Keratinocyte (primary cell): ENCODE data around the gene FANCG. TPM values are rescaled to one million over a fixed set of nuclear protein-coding genes. Genes with fewer than 3 reads are reported as not detected.

Experiments
- DNase-seq: peaks from one replicate; pipeline ENCODE4 v3.0.0-alpha.2; 2011; ENCODE audit warnings: low read depth, missing footprints, low spot score
- FAIRE-seq: peaks from 2 replicates; lab custom pipeline; 2011; peaks lifted over from hg19 to GRCh38; lab: Jason Lieb, UNC
- H2AFZ ChIP-seq: 2 replicates; pipeline ENCODE4 v1.6.0; 2012; ENCODE audit warnings: low read length, control low read depth, inconsistent platforms; ENCODE audit not compliant: control insufficient read depth
- H3K27ac ChIP-seq: 2 replicates; pipeline ENCODE4 v1.5.1; 2011; ENCODE audit warnings: low read length; ENCODE audit not compliant: control insufficient read depth, insufficient read depth
- H3K27me3 ChIP-seq: 3 replicates; pipeline ENCODE4 v1.6.0; 2011; ENCODE audit warnings: low read length; ENCODE audit not compliant: control insufficient read depth, insufficient read depth; ENCODE audit errors: extremely low read depth
- H3K36me3 ChIP-seq, 2 experiments: 2 replicates in 1 of 2; 3 replicates in 1 of 2; pipeline ENCODE4 v1.5.1; 2011; ENCODE audit warnings: low read length in 2 of 2, mild to moderate bottlenecking in 1 of 2; ENCODE audit not compliant: control insufficient read depth in 2 of 2, insufficient read depth in 2 of 2; ENCODE audit errors: extremely low read depth in 1 of 2
- H3K4me1 ChIP-seq: 3 replicates; pipeline ENCODE4 v1.5.1; 2011; ENCODE audit warnings: low read length; ENCODE audit not compliant: control insufficient read depth, insufficient read depth; ENCODE audit errors: extremely low read depth
- H3K4me2 ChIP-seq: 3 replicates; pipeline ENCODE4 v1.6.0; 2011; ENCODE audit warnings: low read depth, low read length; ENCODE audit not compliant: control insufficient read depth, insufficient read depth; ENCODE audit errors: extremely low read depth
- H3K4me3 ChIP-seq, 3 experiments: fragments of 200-600 bp in 1 of 3; sonication (generic) in 1 of 3; 2 replicates in 2 of 3; 3 replicates in 1 of 3; pipeline ENCODE4 v1.5.1; 2011 to 2016; ENCODE audit warnings: low read length in 3 of 3, mild to moderate bottlenecking in 3 of 3, control low read depth in 2 of 3, inconsistent platforms in 1 of 3, low read depth in 1 of 3, mixed read lengths in 1 of 3, mixed run types in 1 of 3, moderate library complexity in 1 of 3; ENCODE audit not compliant: control insufficient read depth in 2 of 3, insufficient read depth in 2 of 3; ENCODE audit errors: extremely low read depth in 1 of 3
- H3K79me2 ChIP-seq: 2 replicates; pipeline ENCODE4 v1.6.0; 2012; ENCODE audit warnings: low read length; ENCODE audit not compliant: control insufficient read depth, insufficient read depth
- H3K9ac ChIP-seq: 3 replicates; pipeline ENCODE4 v1.6.0; 2011; ENCODE audit warnings: low read length; ENCODE audit not compliant: control insufficient read depth, insufficient read depth; ENCODE audit errors: extremely low read depth
- H3K9me1 ChIP-seq: 3 replicates; pipeline ENCODE4 v1.6.0; 2011; ENCODE audit warnings: low read length; ENCODE audit not compliant: control insufficient read depth, insufficient read depth; ENCODE audit errors: extremely low read depth
- H3K9me3 ChIP-seq: 2 replicates; pipeline ENCODE4 v1.5.1; 2012; ENCODE audit warnings: low read depth, low read length; ENCODE audit not compliant: control insufficient read depth
- H4K20me1 ChIP-seq: 3 replicates; pipeline ENCODE4 v1.6.0; 2011; ENCODE audit warnings: low read length; ENCODE audit not compliant: control insufficient read depth, insufficient read depth; ENCODE audit errors: extremely low read depth
- CTCF ChIP-seq, 3 experiments: IDR thresholded peaks in 1 of 3; conservative IDR thresholded peaks in 1 of 3; optimal IDR thresholded peaks in 1 of 3; 2 replicates in 2 of 3; 3 replicates in 1 of 3; pipeline versions ENCODE3 to v1.5.1; 2011; ENCODE audit warnings: low read length in 3 of 3, mild to moderate bottlenecking in 3 of 3, moderate library complexity in 2 of 3, control low read depth in 1 of 3, inconsistent platforms in 1 of 3; ENCODE audit not compliant: insufficient read depth in 2 of 3; ENCODE audit errors: extremely low read depth in 1 of 3
- EZH2 ChIP-seq: IDR thresholded peaks from one replicate; pipeline ENCODE4 v1.6.1; 2012; ENCODE audit warnings: inconsistent platforms, mild to moderate bottlenecking, low read length, moderate library complexity
- dilution Hi-C: fragments of 300-500 bp; cut with MboI; formaldehyde crosslinking; loops from one replicate; pipeline ENCODE4 v1.7.0; 2020; ENCODE audit warnings: low sequenced_read_pairs; ENCODE audit not compliant: extremely low pct_ligation_motif_present
- polyA plus RNA-seq, 5 experiments: library from polyadenylated mRNA; depleted of rRNA in 3 of 5; stranded (reverse) in 3 of 5; stranded (forward) in 1 of 5; unstranded in 1 of 5; fragments of >200 nt; gene quantifications; 1 replicate in 1 of 5; 2 replicates in 3 of 5; 3 replicates in 1 of 5; pipeline versions ENCODE4 v1.2.1 to v1.2.3, GENCODE V29; 2011 to 2012; ENCODE audit warnings: missing spikeins in 2 of 5, low read depth in 1 of 5, low replicate concordance in 1 of 5

The FANCG gene
- polyA plus RNA-seq, 1 donor (not counting 4 experiments of a cell fraction or from before 2014, with no cell fraction given), result 14.6 TPM

- Histone ChIP-seq H3K4me1 (peaks cover 19% of the 10 kb centered on the region), H3K79me2 (peaks cover 18% of the 10 kb centered on the region), H3K36me3 (peaks cover 3 to 4% of the 10 kb centered on the region in 2 experiments), H3K9me1 (no peaks in the 10 kb centered on the region), H3K27ac (no peak overlapping the region), H3K9ac (no peak overlapping the region), H2AFZ (no peak overlapping the region), H3K9me3 (no peaks in the 10 kb centered on the region), H4K20me1 (no peaks in the 10 kb centered on the region), H3K27me3 (no peaks in the 10 kb centered on the region), H3K4me2 (no peak overlapping the region), H3K4me3 (no peak overlapping the region)
- TF ChIP-seq EZH2 (no peak), CTCF (optimal IDR thresholded peaks at IDR 0.05 in 1 of 3, IDR thresholded peaks at IDR 0.05 in 1 of 3, conservative IDR thresholded peaks at IDR 0.05 in 1 of 3; ENCODE audit: extremely low read depth in 1 of 3, insufficient read depth in 2 of 3, low read length in 3 of 3) (no peak)
- DNase-seq (no peak), FAIRE-seq (no peak)
- dilution Hi-C loops, result no loop called here
Measured at GRCh38 chr9:35076848-35077247, 2.9 kb downstream of the FANCG start.

GRCh38 chr9:35075358-35075757 lies 4.4 kb downstream of the FANCG start:
- Histone ChIP-seq H3K36me3 (peaks cover 3 to 4% of the 10 kb centered on the region in 2 experiments), H3K4me3 (no peak overlapping the region), H3K4me2 (no peak overlapping the region), H2AFZ (no peak overlapping the region), H4K20me1 (peaks cover 6% of the 10 kb centered on the region), H3K4me1 (peaks cover 25% of the 10 kb centered on the region), H3K79me2 (peaks cover 33% of the 10 kb centered on the region), H3K9me3 (no peaks in the 10 kb centered on the region), H3K9ac (no peak overlapping the region), H3K9me1 (no peaks in the 10 kb centered on the region), H3K27me3 (no peaks in the 10 kb centered on the region), H3K27ac (no peak overlapping the region)
- TF ChIP-seq EZH2 (no peak), CTCF (optimal IDR thresholded peaks at IDR 0.05 in 1 of 3, IDR thresholded peaks at IDR 0.05 in 1 of 3, conservative IDR thresholded peaks at IDR 0.05 in 1 of 3; ENCODE audit: extremely low read depth in 1 of 3, insufficient read depth in 2 of 3, low read length in 3 of 3) (no peak)
- FAIRE-seq (no peak), DNase-seq (no peak)
- dilution Hi-C loops, result no loop called here
